GM12872 (cell line): Measurements from ENCODE around the gene KNG1.

Source experiments
- TF ChIP-seq, protein P1 (sequence below): IDR thresholded peaks from 3 replicates; pipeline ENCODE4 v1.5.1; 2011; ENCODE audit warnings: low read depth, mild to moderate bottlenecking, low read length, moderate library complexity; ENCODE audit not compliant: insufficient read depth

Gene KNG1

DNA sequence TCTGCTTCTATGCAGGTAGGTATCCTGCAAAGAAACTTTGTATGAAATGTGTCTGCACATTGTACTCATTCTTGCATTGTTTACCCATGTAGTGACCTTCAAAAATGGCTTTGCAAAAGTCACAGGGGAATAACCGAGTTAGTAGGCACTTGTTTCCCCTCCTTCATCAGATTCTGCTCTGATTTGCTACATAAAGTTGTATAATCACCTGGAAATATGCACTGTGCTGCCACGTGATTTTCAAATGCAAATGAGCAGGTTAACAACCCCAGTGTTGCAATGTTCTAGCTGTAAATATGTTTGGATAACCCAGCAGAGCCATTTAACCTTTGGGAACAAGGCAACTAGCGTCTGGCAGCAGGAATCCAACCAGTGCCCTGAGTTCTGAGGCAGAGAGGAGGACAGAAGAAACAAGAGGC lies at the start of gene KNG1:
TSS of gene KNG1 (plus strand) at position 321 of the 419 bp plus-strand sequence. CDS start 184 bp downstream, outside the sequence.
- TF ChIP-seq, protein P1, sequence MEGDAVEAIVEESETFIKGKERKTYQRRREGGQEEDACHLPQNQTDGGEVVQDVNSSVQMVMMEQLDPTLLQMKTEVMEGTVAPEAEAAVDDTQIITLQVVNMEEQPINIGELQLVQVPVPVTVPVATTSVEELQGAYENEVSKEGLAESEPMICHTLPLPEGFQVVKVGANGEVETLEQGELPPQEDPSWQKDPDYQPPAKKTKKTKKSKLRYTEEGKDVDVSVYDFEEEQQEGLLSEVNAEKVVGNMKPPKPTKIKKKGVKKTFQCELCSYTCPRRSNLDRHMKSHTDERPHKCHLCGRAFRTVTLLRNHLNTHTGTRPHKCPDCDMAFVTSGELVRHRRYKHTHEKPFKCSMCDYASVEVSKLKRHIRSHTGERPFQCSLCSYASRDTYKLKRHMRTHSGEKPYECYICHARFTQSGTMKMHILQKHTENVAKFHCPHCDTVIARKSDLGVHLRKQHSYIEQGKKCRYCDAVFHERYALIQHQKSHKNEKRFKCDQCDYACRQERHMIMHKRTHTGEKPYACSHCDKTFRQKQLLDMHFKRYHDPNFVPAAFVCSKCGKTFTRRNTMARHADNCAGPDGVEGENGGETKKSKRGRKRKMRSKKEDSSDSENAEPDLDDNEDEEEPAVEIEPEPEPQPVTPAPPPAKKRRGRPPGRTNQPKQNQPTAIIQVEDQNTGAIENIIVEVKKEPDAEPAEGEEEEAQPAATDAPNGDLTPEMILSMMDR = no peak

DNA sequence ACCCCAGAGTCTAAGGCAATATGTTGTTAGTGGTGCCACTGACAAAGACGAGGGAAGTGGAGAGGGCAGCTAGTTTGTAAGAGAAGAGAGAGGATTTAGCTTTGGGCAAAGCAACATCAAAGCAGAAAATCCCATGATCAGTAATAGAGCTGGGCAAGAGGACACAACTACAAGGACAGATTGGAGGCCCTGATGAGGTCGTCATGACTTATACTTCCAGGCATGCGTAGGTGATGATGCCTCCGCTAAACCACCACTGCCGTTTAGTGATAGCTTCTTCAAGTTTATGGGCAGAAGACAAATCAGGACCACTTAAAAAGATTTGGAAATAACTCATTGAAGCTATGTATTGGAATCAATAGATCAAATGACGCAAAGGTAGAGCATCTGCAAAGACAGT lies 48.7 kb upstream of the KNG1 start:
- TF ChIP-seq, protein P1 = no peak

DNA sequence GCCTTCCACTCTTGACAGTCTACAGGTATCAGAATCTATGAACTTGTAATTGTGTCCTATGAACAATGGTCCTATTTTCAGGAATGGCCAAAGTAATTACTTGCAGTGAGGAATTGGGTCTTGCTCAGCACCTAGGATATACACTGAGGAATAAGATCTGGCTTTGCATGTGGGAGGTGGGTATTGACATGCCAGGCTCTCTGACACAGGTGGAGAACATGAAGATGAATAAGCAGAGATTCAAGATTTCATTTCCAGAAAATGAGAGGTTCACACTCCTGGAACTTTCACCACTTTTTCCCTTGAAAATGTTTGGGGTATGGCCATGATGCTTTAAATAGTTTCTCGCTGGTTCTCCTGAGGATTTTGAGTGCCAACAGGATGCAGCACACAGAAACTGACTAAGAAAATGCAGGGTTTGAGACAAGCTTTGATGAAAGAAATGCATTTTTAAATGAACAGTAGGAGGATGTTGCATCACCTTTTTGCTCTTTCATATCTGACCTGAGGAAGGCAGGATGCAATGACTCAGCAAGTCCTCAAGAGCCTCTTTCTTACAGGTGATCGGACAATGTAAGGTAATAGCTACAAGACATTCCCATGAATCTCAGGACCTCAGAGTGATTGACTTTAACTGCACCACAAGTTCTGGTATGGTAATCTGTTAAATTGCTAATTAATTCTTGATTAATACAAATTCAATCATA lies 47.6 kb upstream of the KNG1 start:
- TF ChIP-seq, protein P1 = no peak

DNA sequence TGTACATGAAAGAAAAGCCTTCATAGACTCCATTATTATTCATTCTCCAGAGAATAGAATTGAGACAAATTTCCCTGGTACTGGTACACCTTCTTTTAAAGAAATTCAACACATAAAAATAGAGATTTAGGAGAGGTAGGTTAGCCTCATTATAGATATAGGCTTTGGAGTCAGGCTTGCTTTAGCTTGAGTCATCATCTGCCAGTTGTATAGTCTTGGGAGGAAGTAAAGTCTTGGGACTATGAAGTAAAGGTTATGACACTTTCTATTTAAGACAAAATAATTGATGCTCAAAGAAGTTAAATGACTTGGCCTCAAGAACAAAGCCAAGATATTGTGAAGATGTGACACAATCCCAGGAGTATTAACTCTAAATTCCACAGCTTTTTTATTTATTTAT lies 47.0 kb upstream of the KNG1 start:
- TF ChIP-seq, protein P1 = no peak

DNA sequence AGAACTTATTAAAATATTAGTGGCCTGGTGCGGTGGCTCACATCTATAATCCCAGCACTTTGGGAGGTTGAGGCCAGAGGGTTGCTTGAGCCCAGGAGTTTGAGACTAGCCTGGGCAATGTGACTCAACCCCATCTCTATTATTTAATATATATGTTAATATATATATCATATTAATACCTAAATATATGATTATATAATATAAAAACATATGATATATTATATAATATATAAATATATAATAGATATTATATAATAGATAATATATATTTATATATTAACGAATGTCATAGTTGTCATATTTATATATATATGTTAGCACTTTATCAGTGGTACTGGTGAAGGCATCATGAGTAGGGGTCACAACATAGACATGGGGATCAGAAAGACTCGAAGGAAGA lies 46.1 kb upstream of the KNG1 start:
- TF ChIP-seq, protein P1 = no peak

DNA sequence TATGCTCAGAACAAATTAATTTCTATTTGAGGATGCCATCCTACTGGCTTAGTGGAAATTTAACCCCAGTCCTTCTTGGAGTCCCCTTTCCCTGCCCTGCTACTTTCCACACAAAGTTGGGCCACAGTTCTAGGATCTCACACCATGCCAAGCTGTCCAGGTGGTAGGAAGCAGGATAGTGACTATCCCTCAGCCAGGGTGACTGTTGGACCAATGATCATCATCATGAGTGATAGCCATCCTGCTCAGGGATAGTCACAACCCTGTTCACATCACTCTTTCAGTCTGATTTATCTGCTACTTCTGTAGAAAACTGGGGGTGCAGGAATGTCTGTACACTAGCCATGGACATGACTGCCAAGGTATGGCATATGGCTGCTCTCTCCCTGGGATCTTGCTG lies 38.6 kb upstream of the KNG1 start:
- TF ChIP-seq, protein P1 = no peak

DNA sequence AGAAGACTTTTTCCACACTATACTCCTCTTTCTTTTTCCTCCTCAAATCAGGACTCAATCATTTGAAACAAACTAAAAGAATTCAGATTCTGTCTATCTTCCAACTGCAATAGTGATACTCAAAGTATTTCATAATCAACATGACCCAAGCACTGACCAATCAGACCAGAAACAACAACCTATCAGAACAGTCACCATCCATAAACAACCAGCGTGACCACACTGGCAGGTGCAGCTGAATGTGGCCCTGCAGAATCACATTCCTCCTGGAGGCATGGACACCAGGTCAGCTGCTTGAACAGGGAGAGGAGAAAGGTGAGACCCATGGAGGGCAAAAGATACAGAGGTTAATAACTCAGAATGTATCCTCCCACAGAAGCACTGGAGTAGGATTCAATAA lies 38.0 kb upstream of the KNG1 start:
- TF ChIP-seq, protein P1 = no peak
